HG02642 (cell line): Measurements from ENCODE around the gene ROBO2.

ENCODE experiments used
- ATAC-seq: cut with Tn5 transposase; IDR thresholded peaks from one replicate; pipeline ENCODE4 v1.9.1; 2021; ENCODE audit warnings: mild to moderate bottlenecking; ENCODE audit not compliant: unreplicated experiment, poor library complexity

The ROBO2 gene

DNA sequence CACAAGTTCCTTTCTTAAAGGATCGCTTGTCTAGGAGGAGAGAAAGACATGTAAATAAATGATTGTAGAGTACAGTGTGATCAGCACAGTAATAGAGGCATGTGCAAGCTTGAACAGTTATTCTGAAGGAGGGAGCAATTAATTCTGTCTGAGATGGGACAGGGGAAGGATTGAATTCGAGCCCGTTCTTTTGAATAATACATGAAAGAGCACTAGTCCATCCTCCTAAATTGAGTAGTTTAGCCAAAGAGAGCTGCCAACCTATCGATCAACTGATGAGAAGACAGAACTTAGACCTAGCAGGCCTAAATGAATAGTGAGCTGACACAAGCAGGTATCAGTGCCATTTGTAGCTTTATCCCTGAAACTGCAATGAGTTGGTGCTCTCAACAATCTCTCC, 142.4 kb downstream of the ROBO2 start:
- no peak for ATAC-seq

DNA sequence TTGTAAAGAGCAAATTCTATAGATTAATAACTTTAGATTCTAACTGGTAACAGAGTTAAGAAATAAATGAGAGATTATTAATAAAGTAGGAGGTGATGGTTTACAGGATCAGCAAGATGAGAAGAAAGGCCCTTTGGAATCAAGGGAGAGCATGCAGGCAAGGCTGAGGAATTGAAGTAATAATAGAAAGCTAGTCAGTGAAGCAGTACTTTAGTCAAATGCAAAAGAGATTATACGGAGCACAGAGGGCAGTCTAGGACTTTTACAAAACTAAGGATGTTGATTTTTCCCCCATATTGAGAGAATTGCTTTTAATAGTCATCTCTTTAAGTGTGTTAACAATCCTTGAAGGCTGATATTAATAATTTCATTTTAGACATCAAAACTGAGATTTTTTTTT, 146.4 kb downstream of the ROBO2 start:
- ATAC-seq: no peak

DNA sequence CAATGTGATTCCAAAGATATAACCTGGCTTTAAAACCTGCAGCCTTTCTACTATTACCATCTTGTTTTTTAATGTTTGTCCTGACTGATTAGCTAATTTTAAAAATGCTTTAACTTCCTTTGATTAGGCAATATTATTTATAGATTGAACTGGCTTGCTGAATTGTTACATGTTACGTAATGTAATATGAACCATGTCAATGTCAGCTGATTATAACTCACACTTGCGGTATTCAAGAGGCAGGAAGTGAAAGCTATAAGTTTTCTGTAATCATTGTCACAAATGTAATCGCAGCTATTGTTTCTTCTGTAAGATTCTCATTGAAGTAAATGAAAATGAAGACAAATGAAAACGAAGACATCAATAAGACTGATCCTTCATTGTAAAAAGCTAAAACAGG, 146.8 kb downstream of the ROBO2 start:
- no peak for ATAC-seq

DNA sequence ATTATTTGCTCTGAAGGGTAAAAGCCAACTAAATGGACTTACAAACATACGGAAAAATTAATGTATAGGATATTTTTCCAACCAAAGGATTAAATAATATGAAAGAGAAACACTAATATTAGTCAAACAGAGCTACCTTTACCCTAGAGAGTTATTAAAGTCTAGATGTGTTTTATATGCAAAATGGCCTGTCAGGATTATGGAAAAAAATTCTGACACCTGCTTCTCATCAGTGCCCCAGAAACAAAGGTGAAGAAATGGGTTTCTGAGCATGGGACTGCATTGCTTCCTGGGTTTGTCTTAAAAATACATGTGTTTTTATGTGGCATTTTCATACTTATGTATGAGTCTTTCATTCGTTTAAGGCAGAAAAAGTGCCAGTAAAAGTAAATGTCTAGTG, 148.3 kb downstream of the ROBO2 start:
- no peak for ATAC-seq

DNA sequence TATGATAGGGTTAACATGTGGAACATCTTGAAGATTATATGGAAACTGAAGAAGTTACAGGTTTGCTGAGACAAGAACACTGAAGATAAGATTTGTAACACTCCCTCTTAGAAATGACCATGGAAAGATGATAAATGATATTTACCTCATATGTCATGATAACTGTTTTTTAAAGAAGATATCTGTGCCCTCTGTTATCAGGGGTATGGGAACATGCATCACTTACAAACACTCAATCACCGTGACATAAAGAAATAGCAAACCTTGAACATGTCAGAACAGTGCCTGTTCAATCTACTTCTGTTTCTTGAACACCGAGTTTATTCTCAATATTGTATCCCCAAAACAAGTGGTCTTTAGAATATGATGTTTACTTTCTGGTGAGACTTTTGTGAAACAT, 149.4 kb downstream of the ROBO2 start:
- ATAC-seq: no peak

DNA sequence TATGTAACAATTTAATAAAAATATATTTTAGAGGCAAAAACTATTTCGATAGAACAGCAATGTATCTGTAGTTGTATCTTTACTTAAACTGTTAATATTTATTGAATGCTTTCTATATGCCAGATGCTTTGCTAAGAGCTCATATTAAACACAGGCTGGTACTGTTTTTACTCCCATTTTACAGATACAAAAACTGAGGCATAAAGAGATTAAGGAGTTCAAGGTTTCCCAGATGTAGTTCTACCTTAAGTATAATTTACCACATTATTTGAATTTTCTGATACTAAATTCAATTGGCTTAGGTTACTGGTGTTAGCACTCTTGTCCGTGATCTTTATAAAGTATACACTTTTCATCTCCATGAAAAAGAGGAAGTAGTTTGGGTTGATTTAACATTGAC, 149.8 kb downstream of the ROBO2 start:
- ATAC-seq: no peak

DNA sequence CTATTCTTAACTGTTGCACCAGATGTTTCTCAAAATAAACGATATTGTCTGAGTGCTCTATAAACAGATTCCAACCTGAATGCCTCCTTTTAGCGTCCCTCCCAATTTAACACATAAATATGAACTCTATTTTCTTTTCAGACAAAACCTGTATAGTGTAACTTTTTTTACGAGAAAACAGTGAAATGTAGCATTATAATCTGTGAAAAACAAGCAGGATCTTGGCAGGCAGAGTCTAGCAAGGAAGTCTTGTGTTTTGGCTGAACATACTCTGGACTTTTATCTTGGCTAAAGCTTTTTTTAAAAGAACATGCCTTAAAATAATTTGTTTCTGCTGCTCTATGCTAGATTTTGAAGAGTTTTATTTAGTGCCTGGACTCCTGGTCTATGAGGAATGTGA, 150.5 kb downstream of the ROBO2 start:
- no peak for ATAC-seq

DNA sequence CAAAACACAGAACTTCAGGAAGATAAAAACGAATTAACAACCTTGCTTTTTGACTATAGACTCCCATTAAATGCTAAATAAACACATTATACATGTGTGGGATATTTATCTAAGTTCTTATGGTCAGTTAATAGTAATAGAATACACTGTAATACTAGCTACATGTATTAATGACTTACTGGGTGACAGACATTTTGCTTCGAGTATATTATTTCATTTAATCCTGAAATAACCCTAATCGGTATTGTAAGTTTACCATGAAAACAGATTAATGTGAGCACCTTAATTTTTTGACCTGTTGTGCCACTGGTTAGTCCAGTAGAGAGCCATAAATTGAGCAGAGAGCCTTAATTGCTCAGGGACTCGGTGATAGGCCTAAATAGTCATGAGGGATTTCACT, 151.1 kb downstream of the ROBO2 start:
- ATAC-seq: no peak

DNA sequence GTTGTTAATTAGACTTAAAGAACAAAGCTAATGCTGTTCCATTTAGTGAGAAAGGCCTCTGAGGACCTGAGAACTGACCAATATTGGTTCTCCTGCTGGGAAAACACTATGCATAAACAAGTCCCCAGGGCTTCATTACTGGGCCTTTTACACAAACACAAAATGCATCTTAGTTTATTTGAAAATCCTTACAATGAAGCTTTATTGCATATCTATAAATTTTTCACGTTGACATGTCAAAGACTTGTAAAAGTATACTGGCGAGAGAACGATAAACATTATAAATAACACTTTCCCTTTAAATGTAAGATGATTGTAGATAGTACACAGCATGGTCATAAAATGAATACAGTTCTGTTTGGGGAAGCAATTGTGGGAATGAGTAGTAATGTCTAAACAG, 151.7 kb downstream of the ROBO2 start:
- ATAC-seq: no peak

DNA sequence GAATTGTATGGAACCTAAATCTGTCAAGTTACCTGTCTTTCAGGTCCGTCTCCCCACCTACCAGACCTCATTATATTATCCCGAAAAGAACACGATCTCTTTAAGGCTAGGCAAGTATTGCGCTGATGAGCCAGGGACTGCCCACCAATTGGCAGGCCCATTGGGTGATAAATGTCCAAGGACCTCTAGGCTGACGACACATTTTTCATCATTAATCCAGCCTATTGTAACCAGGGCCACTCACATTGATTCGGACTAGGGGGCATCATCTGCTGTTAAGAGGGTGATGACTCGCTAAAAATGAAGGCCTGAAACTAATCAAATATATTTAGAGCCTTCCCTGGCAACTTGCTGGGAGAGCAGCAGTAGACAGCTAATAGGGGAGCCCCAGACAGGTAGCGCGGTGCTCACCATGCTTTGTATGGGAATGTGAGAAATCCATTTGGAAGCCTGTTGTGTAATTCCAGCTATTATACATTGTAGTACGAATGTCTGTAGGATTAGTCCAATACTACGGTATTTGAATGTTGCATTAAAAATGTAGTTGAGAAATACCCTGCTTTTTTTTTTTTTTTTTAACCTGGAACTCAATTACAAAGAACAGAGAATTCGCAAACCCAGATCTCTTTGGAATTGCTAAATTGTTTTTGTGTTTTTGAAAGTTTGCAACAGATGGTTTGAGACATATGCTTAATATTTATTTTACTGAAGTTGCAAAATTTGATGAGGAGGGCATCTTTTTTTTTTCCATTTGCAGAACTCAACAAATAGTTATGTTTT, 156.1 kb downstream of the ROBO2 start:
- no peak for ATAC-seq

DNA sequence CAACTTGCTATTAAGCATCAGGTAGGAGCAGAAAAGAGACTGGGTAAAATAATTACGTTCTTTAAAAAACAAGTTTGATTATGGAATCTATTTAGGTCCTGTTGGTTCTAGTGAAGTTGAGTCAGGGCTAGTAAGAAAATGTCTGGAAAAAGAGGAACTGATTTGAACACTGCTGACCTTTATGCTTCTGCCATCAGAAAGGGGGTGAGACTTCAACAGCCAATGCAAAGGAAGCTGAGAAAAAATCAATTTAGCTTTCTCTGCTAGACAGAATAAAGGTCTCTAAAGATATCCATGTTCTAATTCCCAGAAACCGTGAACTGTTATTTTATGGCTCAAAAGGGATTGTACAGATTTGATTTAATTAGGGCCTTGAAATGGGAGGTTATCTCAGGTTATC, 157.5 kb downstream of the ROBO2 start:
- ATAC-seq: no peak

DNA sequence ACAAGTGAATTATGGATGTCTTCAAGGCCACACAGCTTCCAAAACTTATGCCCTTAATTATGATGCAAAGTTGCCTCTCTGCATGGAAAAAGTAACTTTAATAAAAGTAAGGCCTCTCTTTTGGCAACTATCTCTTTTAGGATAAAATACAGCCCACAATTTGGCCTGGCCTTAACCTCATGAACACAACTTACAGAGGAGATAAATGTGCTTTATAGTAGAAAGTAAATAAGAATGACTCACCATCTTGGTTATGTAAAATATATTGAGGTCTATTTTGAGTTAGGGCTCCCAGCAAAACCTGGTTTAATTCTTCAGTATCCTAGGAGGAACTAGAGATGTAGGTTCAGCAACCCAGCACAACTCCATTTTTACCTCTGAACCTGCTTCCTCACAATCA, 164.0 kb downstream of the ROBO2 start:
- ATAC-seq: no peak

DNA sequence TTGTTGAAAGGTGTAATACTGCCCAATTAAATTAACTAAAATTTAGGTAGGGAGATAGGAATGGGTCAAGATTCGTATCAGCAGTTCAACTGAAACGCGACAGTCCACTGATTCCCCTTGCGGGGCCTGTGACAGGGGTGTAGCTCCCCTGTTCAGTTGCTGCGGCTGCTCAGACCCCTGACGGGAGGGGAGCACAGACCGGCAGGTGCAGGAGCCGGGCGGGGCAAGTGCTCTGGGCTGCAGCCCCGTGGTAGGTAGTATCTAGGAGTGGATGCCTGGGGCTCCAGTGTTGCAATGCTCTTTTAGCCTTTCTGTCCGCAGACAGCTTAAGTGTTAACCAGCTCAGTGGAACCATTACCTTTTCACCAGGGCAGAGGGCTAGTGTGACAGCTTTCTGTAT, 164.9 kb downstream of the ROBO2 start:
- no peak for ATAC-seq

DNA sequence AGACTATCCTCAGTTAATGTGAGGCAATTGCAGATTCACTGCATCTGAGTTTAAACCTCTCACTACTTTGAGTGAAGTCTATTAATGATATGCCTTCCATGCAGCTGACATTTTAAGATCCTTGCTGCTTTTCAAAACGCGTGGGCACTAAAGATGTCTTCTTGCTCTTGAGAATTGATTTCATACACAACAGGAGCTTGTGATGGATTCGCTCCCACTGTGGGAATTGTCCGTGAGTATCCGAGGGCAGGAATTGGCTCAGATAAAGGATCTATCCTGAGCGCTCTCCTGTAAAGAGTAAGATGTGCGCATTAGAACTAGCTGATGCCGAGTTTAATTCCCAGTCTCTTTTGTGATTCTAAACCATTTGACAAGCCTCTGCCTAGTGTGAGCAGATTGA, 167.9 kb downstream of the ROBO2 start:
- no peak for ATAC-seq

DNA sequence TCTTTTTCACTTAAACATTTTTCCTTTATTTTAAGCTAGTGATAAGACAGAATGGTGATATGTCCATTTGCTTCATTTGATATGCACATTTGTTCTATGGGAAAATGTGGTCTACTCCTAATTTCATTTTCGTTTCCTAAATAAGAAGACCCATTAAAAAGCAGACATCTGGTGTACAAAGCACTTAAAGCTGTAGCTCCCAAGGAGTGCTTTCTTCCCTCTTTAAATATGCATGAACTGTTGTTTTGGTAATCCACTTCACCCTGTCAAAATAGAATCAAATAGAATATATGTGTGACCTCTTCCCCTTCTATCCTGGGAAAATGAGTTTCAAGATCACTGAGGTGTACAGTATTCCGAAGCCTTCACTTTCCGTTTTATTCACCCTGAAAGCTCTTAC, 182.8 kb downstream of the ROBO2 start:
- no peak for ATAC-seq

DNA sequence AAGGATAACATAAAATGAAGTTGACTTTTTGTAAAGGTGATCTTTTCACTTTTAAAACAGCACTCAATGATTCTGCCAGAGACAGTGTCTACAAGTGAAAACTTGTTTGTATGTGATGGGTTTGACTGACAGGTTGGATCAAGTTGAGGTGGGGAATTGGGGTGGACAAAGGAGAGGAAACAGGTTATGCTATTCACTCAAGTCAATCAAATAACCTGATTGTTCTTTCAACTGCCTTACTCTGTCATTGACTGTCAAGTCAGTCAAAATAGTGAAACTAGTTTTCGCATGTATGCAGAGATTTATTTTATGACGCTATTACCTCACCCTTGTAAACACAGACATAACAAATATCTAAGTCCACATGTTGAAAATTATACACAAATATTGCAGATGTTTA, 187.7 kb downstream of the ROBO2 start:
- no peak for ATAC-seq

DNA sequence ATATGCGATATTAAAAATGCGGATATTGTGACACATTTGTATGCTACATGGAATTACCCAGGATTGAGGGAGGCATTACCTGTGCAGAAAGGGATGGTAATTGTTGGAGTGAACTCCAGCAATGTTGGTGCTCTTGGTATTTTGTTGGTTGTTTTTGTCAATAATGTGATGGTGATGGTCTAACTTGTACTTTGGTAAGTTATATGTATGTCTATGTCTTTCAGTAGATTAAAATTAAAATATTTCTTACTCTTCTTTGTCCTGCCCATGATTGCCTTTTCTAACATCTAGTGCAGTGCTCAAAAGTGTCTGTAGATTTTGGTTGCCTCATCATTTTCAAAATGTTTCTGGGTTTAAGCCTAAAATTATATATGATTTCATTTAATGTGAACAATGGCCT, 192.7 kb downstream of the ROBO2 start:
- no peak for ATAC-seq

DNA sequence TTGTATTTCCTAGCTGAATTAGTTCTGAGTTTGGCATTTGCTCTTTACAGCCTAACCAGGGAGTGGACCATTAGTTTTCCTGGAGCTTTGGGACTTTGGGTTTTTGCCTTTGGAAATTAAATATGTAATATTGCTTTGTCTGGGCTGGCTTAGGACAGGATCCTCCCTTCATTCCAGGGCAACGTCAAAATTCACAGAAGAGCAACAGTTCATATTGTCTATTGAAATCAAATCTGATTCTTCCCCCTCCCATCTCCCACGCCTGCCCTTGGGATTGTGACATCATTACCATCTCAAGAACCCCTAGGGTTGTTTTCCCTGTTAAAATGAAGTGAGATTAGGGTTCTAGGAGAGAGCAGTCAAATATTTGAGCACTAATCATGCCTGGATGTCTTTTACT, 194.1 kb downstream of the ROBO2 start:
- no peak for ATAC-seq

DNA sequence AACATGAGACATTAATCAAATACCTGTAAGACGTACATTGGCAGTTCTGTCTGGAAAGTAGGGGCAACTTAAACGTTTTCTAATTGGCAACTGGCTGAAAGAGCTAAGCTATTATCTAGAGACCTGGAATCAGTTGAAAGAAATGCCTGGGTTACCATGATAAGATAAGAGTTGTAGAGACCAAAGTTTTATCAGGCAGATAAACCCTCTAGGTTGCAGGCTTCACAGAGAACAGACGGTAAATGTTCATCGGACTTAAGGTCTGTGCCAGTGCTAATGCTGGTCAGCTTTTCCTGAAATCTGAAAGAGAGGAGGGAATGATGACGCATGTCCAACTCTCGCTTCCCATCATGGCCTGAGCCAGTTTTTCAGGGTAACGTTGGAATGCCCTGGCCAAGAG, 196.2 kb downstream of the ROBO2 start:
- no peak for ATAC-seq

DNA sequence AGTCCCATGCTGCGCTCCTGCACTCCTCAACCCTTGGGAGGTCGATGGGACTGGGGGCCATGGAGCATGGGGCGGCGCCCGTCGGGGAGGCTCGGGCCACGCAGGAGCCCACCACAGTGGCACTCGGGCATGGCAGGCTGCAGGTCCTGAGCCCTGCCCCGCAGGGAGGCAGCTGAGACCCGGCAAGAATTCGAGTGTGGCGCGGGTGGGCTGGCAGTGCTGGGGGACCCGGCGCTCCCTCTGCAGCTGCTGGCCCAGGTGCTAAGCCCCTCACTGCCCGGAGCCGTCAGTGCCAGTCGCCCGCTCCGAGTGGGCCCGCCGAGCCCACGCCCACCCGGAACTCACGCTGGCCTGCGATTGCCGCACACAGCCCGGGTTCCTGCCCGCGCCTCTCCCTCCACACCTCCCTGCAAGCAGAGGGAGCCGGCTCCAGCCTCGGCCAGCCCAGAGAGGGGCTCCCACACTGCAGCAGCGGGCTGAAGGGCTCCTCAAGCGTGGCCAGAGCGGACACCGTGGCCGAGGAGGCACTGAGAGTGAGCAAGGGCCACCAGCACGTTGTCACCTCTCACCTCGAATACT, 200.3 kb downstream of the ROBO2 start:
- ATAC-seq: no peak

DNA sequence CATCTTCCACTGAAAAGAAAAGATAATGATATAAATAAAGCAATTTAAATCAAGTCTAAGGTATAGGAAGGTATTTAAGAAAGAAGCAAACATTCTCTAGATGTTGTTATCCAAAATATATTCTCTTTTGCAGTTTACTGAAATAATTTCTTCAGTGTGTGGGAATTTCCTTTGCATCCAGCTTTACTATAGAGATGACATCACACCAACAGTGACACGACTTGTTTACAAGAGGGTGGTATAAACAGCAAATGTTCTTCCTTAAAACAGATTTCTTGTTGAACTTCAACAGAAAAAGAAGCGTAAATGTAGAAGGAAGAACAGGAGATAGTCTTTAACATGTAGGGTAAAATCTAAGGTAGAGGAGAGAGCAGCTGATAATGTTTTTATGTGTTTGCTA, 202.5 kb downstream of the ROBO2 start:
- no peak for ATAC-seq

DNA sequence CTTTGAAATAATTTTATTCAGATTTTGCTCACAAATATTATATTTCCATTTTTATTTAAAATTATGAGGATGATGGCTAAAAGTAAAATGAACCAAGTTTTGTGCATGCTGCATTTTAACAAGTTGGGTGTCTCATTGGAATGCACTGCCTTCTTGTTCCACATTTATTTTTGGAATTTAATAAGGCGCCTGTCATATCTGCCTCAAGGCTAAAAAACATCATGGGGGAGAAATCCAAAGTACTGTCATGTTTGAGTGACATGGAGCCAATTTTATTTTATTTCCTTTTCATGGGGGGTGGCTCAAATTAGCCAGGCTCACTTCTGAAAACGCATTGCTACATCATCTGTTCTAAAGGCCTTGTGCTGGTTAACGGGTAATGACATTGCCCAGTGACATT, 205.1 kb downstream of the ROBO2 start:
- ATAC-seq: no peak
